Measurements from ENCODE around the gene IL17F.

IL17F gene

GRCh38 chr6:52262620-52263344, 18.5 kb upstream of the IL17F start:
- peaks cover 0 to 11% (median 4%) of the 10 kb centered on the region in 4 experiments for H3K4me1 ChIP-seq (ENCODE audit: control extremely low read depth in 1 of 4, control insufficient read depth in 4 of 4, insufficient read depth in 4 of 4, low read length in 3 of 4)
- H3K27ac ChIP-seq (ENCODE audit: insufficient read depth in 1 of 2, low read depth in 1 of 2, low read length in 2 of 2, poor library complexity in 1 of 2, severe bottlenecking in 2 of 2), result no peak overlapping the region
- DNase-seq, result peak; percentile 34 to 79 (median 68)
- CTCF ChIA-PET, result interaction anchor here (0.7 to 9.2 kb wide), 30 partner anchors 10 to 400 kb away, joined by 3 to 147 read pairs (median 6); partner anchors contain the start of gene MCM3
- H3K9me3 ChIP-seq (ENCODE audit: control extremely low read depth in 1 of 5, control insufficient read depth in 4 of 5, insufficient read depth in 2 of 5, low read depth in 1 of 5, low read length in 4 of 5), result no peaks in the 10 kb centered on the region
- no peak overlapping the region for H3K4me3 ChIP-seq (ENCODE audit: control insufficient read depth in 1 of 7, extremely low read depth in 1 of 7, insufficient read depth in 4 of 7, low read depth in 2 of 7, low read length in 6 of 7)
- no peaks in the 10 kb centered on the region for H3K27me3 ChIP-seq (replicated peaks in 2 of 5; ENCODE audit: control insufficient read depth in 4 of 5, insufficient read depth in 5 of 5, low read length in 4 of 5)
- H3K36me3 ChIP-seq (ENCODE audit: control insufficient read depth in 4 of 4, insufficient read depth in 4 of 4, low read length in 3 of 4), result peaks cover 9 to 66% (median 33%) of the 10 kb centered on the region in 4 experiments
- POLR2A ChIA-PET, result no interaction called here
- WGBS (ENCODE audit: insufficient coverage), result 65% methylated on average over 8 of the region's 9 CpGs

- no peaks in the 10 kb centered on the region for H3K9me3 ChIP-seq (ENCODE audit: control extremely low read depth in 1 of 5, control insufficient read depth in 4 of 5, insufficient read depth in 2 of 5, low read depth in 1 of 5, low read length in 4 of 5)
- H3K27ac ChIP-seq (ENCODE audit: insufficient read depth in 1 of 2, low read depth in 1 of 2, low read length in 2 of 2, poor library complexity in 1 of 2, severe bottlenecking in 2 of 2), result no peak overlapping the region
- no peak for DNase-seq
- no peaks in the 10 kb centered on the region for H3K27me3 ChIP-seq (replicated peaks in 2 of 5; ENCODE audit: control insufficient read depth in 4 of 5, insufficient read depth in 5 of 5, low read length in 4 of 5)
- peaks cover 5 to 53% (median 26%) of the 10 kb centered on the region in 4 experiments for H3K36me3 ChIP-seq (ENCODE audit: control insufficient read depth in 4 of 4, insufficient read depth in 4 of 4, low read length in 3 of 4)
- 97% methylated on average over 6 of the region's 6 CpGs for WGBS (ENCODE audit: insufficient coverage)
- H3K4me1 ChIP-seq (ENCODE audit: control extremely low read depth in 1 of 4, control insufficient read depth in 4 of 4, insufficient read depth in 4 of 4, low read length in 3 of 4), result peaks cover 0 to 11% (median 4%) of the 10 kb centered on the region in 4 experiments
- H3K4me3 ChIP-seq (ENCODE audit: control insufficient read depth in 1 of 7, extremely low read depth in 1 of 7, insufficient read depth in 4 of 7, low read depth in 2 of 7, low read length in 6 of 7), result no peak overlapping the region
- ChIA-PET POLR2A (no interaction called here), CTCF (interaction anchor here (0.9 to 9.2 kb wide), 16 partner anchors 9 to 198 kb away, joined by 3 to 147 read pairs (median 4); partner anchors contain the start of gene MCM3)
Measured at GRCh38 chr6:52261229-52261628, 16.9 kb upstream of the IL17F start.

- POLR2A ChIA-PET, result no interaction called here
- Histone ChIP-seq H3K27ac (ENCODE audit: insufficient read depth in 1 of 2, low read depth in 1 of 2, low read length in 2 of 2, poor library complexity in 1 of 2, severe bottlenecking in 2 of 2) (no peak overlapping the region), H3K4me1 (ENCODE audit: control extremely low read depth in 1 of 4, control insufficient read depth in 4 of 4, insufficient read depth in 4 of 4, low read length in 3 of 4) (peaks cover 0 to 11% (median 4%) of the 10 kb centered on the region in 4 experiments), H3K27me3 (replicated peaks in 2 of 5; ENCODE audit: control insufficient read depth in 4 of 5, insufficient read depth in 5 of 5, low read length in 4 of 5) (no peaks in the 10 kb centered on the region), H3K36me3 (ENCODE audit: control insufficient read depth in 4 of 4, insufficient read depth in 4 of 4, low read length in 3 of 4) (peaks cover 5 to 47% (median 20%) of the 10 kb centered on the region in 4 experiments), H3K9me3 (ENCODE audit: control extremely low read depth in 1 of 5, control insufficient read depth in 4 of 5, insufficient read depth in 2 of 5, low read depth in 1 of 5, low read length in 4 of 5) (no peaks in the 10 kb centered on the region), H3K4me3 (ENCODE audit: control insufficient read depth in 1 of 7, extremely low read depth in 1 of 7, insufficient read depth in 4 of 7, low read depth in 2 of 7, low read length in 6 of 7) (no peak overlapping the region)
- CTCF ChIA-PET, result interaction anchor here (1.1 to 9.2 kb wide), 9 partner anchors 9 to 197 kb away, joined by 3 to 147 read pairs (median 4); no protein-coding TSS in a partner anchor
- DNase-seq, result no peak
- 100% methylated on average over 2 of the region's 3 CpGs for WGBS (ENCODE audit: insufficient coverage)
Measured at GRCh38 chr6:52260634-52261033, 16.3 kb upstream of the IL17F start.

DNA sequence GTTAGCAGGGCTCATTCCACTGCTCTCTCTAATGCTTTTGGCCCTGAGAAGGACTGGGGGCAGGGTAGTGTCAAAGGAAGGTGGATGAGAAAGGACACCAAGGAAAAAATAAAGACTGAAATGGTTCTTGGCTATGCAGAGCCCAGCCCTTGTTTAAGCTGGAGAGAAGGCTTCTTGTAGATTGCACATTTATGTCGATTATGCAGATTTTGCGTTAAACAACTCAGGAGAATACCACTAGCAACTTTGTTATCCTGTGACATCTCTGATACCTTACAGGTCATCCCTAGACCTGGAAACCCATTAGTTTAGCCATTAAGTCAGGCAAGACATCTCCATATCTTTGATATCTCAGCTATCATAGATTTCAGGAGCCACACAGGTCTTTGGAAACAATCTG, 11.1 kb upstream of the IL17F start:
- no peaks in the 10 kb centered on the region for H3K9me3 ChIP-seq (ENCODE audit: control extremely low read depth in 1 of 5, control insufficient read depth in 4 of 5, insufficient read depth in 2 of 5, low read depth in 1 of 5, low read length in 4 of 5)
- no peaks in the 10 kb centered on the region for H3K27me3 ChIP-seq (replicated peaks in 2 of 5; ENCODE audit: control insufficient read depth in 4 of 5, insufficient read depth in 5 of 5, low read length in 4 of 5)
- ChIA-PET POLR2A (interaction anchor here (0.6 kb wide), 2 partner anchors 105 to 276 kb away, joined by 3 read pairs; no protein-coding TSS in a partner anchor), CTCF (interaction anchor here (0.6 to 1.3 kb wide), 5 partner anchors 20 to 360 kb away, joined by 3 to 5 read pairs (median 3); no protein-coding TSS in a partner anchor)
- no peak overlapping the region for H3K27ac ChIP-seq (ENCODE audit: insufficient read depth in 1 of 2, low read depth in 1 of 2, low read length in 2 of 2, poor library complexity in 1 of 2, severe bottlenecking in 2 of 2)
- no peaks in the 10 kb centered on the region for H3K36me3 ChIP-seq (ENCODE audit: control insufficient read depth in 4 of 4, insufficient read depth in 4 of 4, low read length in 3 of 4)
- DNase-seq, result no peak
- H3K4me3 ChIP-seq (ENCODE audit: control insufficient read depth in 1 of 7, extremely low read depth in 1 of 7, insufficient read depth in 4 of 7, low read depth in 2 of 7, low read length in 6 of 7), result no peak overlapping the region
- 100% methylated on average over 2 of the region's 2 CpGs for WGBS (ENCODE audit: insufficient coverage)
- peaks cover 0 to 7% (median under 1%) of the 10 kb centered on the region in 4 experiments for H3K4me1 ChIP-seq (ENCODE audit: control extremely low read depth in 1 of 4, control insufficient read depth in 4 of 4, insufficient read depth in 4 of 4, low read length in 3 of 4)

DNA sequence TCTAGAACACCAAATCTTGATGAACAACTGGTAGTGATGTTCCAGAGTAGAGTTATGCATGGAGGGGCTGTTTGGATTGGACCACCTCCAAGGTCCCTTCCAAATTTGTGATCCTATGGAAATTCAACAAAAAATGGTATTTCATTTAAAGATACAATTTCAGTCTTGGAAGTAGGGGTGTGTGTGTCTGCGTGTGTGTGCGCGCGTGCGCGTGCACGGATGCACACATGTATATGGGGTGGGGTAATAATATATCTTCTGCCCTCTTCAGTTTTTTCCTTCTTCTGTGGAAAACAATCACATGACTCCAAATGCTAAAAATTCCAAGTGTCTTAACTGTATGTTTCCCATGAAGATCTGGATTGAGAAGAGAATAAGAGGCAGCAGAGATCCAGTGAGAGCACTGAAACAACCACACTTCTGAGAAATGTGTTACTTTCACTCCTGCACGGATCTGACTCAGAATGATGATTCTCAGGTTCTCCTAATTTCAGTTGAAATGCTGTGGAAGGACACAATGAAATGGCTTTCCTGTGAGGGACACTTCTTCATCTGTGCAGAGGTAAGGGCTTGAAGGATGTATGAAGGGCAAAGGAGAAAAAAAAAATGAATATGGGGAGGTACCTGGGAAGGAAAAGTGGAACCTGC, 10.6 kb upstream of the IL17F start:
- no peak for DNase-seq
- ChIA-PET CTCF (interaction anchor here (0.6 to 1.3 kb wide), 4 partner anchors 19 to 360 kb away, joined by 3 to 5 read pairs (median 4); no protein-coding TSS in a partner anchor), POLR2A (interaction anchor here (0.6 kb wide), 1 partner anchor 276 kb away, joined by 3 read pairs; no protein-coding TSS in a partner anchor)
- Histone ChIP-seq H3K9me3 (ENCODE audit: control extremely low read depth in 1 of 5, control insufficient read depth in 4 of 5, insufficient read depth in 2 of 5, low read depth in 1 of 5, low read length in 4 of 5) (no peaks in the 10 kb centered on the region), H3K36me3 (ENCODE audit: control insufficient read depth in 4 of 4, insufficient read depth in 4 of 4, low read length in 3 of 4) (no peaks in the 10 kb centered on the region), H3K4me3 (ENCODE audit: control insufficient read depth in 1 of 7, extremely low read depth in 1 of 7, insufficient read depth in 4 of 7, low read depth in 2 of 7, low read length in 6 of 7) (no peak overlapping the region), H3K27me3 (replicated peaks in 2 of 5; ENCODE audit: control insufficient read depth in 4 of 5, insufficient read depth in 5 of 5, low read length in 4 of 5) (no peaks in the 10 kb centered on the region), H3K4me1 (ENCODE audit: control extremely low read depth in 1 of 4, control insufficient read depth in 4 of 4, insufficient read depth in 4 of 4, low read length in 3 of 4) (peaks cover 0 to 11% (median under 1%) of the 10 kb centered on the region in 4 experiments), H3K27ac (ENCODE audit: insufficient read depth in 1 of 2, low read depth in 1 of 2, low read length in 2 of 2, poor library complexity in 1 of 2, severe bottlenecking in 2 of 2) (no peak overlapping the region)
- 100% methylated on average over 7 of the region's 8 CpGs for WGBS (ENCODE audit: insufficient coverage)

GRCh38 chr6:52253494-52253893, 9.2 kb upstream of the IL17F start:
- ChIA-PET CTCF (interaction anchor here (1.2 to 1.5 kb wide), 2 partner anchors 10 kb away, joined by 3 to 5 read pairs; no protein-coding TSS in a partner anchor), POLR2A (interaction anchor here (0.6 kb wide), 1 partner anchor 10 kb away, joined by 6 read pairs; no protein-coding TSS in a partner anchor)
- H3K9me3 ChIP-seq (ENCODE audit: control extremely low read depth in 1 of 5, control insufficient read depth in 4 of 5, insufficient read depth in 2 of 5, low read depth in 1 of 5, low read length in 4 of 5), result no peaks in the 10 kb centered on the region
- no peak overlapping the region for H3K27ac ChIP-seq (ENCODE audit: insufficient read depth in 1 of 2, low read depth in 1 of 2, low read length in 2 of 2, poor library complexity in 1 of 2, severe bottlenecking in 2 of 2)
- peaks cover 0 to 22% (median 4%) of the 10 kb centered on the region in 4 experiments for H3K4me1 ChIP-seq (ENCODE audit: control extremely low read depth in 1 of 4, control insufficient read depth in 4 of 4, insufficient read depth in 4 of 4, low read length in 3 of 4)
- peak in 2 of 3 donors; percentile 26 to 28 for DNase-seq
- WGBS (ENCODE audit: insufficient coverage), result 33% methylated on average over 7 of the region's 9 CpGs
- no peaks in the 10 kb centered on the region for H3K36me3 ChIP-seq (ENCODE audit: control insufficient read depth in 4 of 4, insufficient read depth in 4 of 4, low read length in 3 of 4)
- no peaks in the 10 kb centered on the region for H3K27me3 ChIP-seq (replicated peaks in 2 of 5; ENCODE audit: control insufficient read depth in 4 of 5, insufficient read depth in 5 of 5, low read length in 4 of 5)
- no peak overlapping the region for H3K4me3 ChIP-seq (ENCODE audit: control insufficient read depth in 1 of 7, extremely low read depth in 1 of 7, insufficient read depth in 4 of 7, low read depth in 2 of 7, low read length in 6 of 7)

All from common myeloid progenitor, CD34-positive (primary cell).